ENCODE results near the gene RAPGEF5. TPM values are rescaled to one million over a fixed set of nuclear protein-coding genes. Genes with fewer than 3 reads are reported as not detected.

Gene RAPGEF5
- total RNA-seq, 2 experiments from 2014 or later = 0.42 to 0.63 TPM

GRCh38 chr7:22129166-22129565 is 227.8 kb downstream of the RAPGEF5 start:
- Mint-ChIP-seq H3K4me1 (ENCODE audit: low read depth) (no peaks in the 10 kb centered on the region), H3K9me3 (ENCODE audit: insufficient read depth) (no peaks in the 10 kb centered on the region), H3K27ac (no peak overlapping the region), H3K4me3 (no peak overlapping the region), H3K36me3 (ENCODE audit: low read depth) (no peaks in the 10 kb centered on the region), H3K27me3 (ENCODE audit: low read depth) (peaks cover 12% of the 10 kb centered on the region)
- ATAC-seq = no peak
- no peak for DNase-seq
- CTCF ChIA-PET = no interaction called here
- POLR2A ChIA-PET = no interaction called here

GRCh38 chr7:22128528-22128920 is 228.4 kb downstream of the RAPGEF5 start:
- H3K4me3 Mint-ChIP-seq = no peak overlapping the region
- ChIA-PET CTCF (interaction anchor here (1.7 kb wide), 1 partner anchor 19 kb away, joined by 11 read pairs; no protein-coding TSS in a partner anchor), POLR2A (no interaction called here)
- no peaks in the 10 kb centered on the region for H3K36me3 Mint-ChIP-seq (ENCODE audit: low read depth)
- no peak for DNase-seq
- no peaks in the 10 kb centered on the region for H3K4me1 Mint-ChIP-seq (ENCODE audit: low read depth)
- no peak overlapping the region for H3K27ac Mint-ChIP-seq
- no peak for ATAC-seq
- H3K9me3 Mint-ChIP-seq (ENCODE audit: insufficient read depth) = no peaks in the 10 kb centered on the region
- H3K27me3 Mint-ChIP-seq (ENCODE audit: low read depth) = peaks cover 11% of the 10 kb centered on the region

- no peaks in the 10 kb centered on the region for H3K36me3 Mint-ChIP-seq (ENCODE audit: low read depth)
- DNase-seq (no peak), ATAC-seq (no peak)
- H3K4me1 Mint-ChIP-seq (ENCODE audit: low read depth) = no peaks in the 10 kb centered on the region
- H3K9me3 Mint-ChIP-seq (ENCODE audit: insufficient read depth) = no peaks in the 10 kb centered on the region
- no peak overlapping the region for H3K4me3 Mint-ChIP-seq
- H3K27me3 Mint-ChIP-seq (ENCODE audit: low read depth) = peaks cover 9% of the 10 kb centered on the region
- POLR2A ChIA-PET = no interaction called here
- CTCF ChIA-PET = interaction anchor here (1.7 kb wide), 1 partner anchor 18 kb away, joined by 11 read pairs; no protein-coding TSS in a partner anchor
- no peak overlapping the region for H3K27ac Mint-ChIP-seq
Observed at GRCh38 chr7:22127835-22128527, 229.0 kb downstream of the RAPGEF5 start.

GRCh38 chr7:22125436-22125835 is 231.5 kb downstream of the RAPGEF5 start:
- no peaks in the 10 kb centered on the region for H3K9me3 Mint-ChIP-seq (ENCODE audit: insufficient read depth)
- no peak overlapping the region for H3K27ac Mint-ChIP-seq
- no peaks in the 10 kb centered on the region for H3K36me3 Mint-ChIP-seq (ENCODE audit: low read depth)
- CTCF ChIA-PET = no interaction called here
- no peak overlapping the region for H3K4me3 Mint-ChIP-seq
- DNase-seq = no peak
- peaks cover 12% of the 10 kb centered on the region for H3K27me3 Mint-ChIP-seq (ENCODE audit: low read depth)
- peaks cover 9% of the 10 kb centered on the region for H3K4me1 Mint-ChIP-seq (ENCODE audit: low read depth)
- ATAC-seq = no peak
- POLR2A ChIA-PET = no interaction called here

GRCh38 chr7:22124941-22125340 is 232.0 kb downstream of the RAPGEF5 start:
- DNase-seq = no peak
- ChIA-PET POLR2A (no interaction called here), CTCF (no interaction called here)
- Mint-ChIP-seq H3K4me1 (ENCODE audit: low read depth) (peaks cover 9% of the 10 kb centered on the region), H3K36me3 (ENCODE audit: low read depth) (no peaks in the 10 kb centered on the region), H3K27ac (no peak overlapping the region), H3K27me3 (ENCODE audit: low read depth) (peaks cover 12% of the 10 kb centered on the region), H3K9me3 (ENCODE audit: insufficient read depth) (no peaks in the 10 kb centered on the region), H3K4me3 (no peak overlapping the region)
- ATAC-seq = no peak

- ATAC-seq = no peak
Observed at GRCh38 chr7:22123139-22123538, 233.8 kb downstream of the RAPGEF5 start.

GRCh38 chr7:22121702-22122474 is 235.1 kb downstream of the RAPGEF5 start:
- Mint-ChIP-seq H3K36me3 (ENCODE audit: low read depth) (no peaks in the 10 kb centered on the region), H3K4me3 (no peak overlapping the region), H3K9me3 (ENCODE audit: insufficient read depth) (no peaks in the 10 kb centered on the region), H3K27me3 (ENCODE audit: low read depth) (peaks cover 9% of the 10 kb centered on the region), H3K27ac (no peak overlapping the region), H3K4me1 (ENCODE audit: low read depth) (peaks cover 13% of the 10 kb centered on the region)
- POLR2A ChIA-PET = no interaction called here
- ATAC-seq = no peak
- DNase-seq = peak; percentile 30
- CTCF ChIA-PET = interaction anchor here (0.9 to 1.3 kb wide), 2 partner anchors 11 to 929 kb away, joined by 3 read pairs; no protein-coding TSS in a partner anchor

More at GRCh38 chr7:22123139-22123538, 233.8 kb downstream of the RAPGEF5 start:
- Mint-ChIP-seq H3K27me3 (ENCODE audit: low read depth) (peaks cover 12% of the 10 kb centered on the region), H3K36me3 (ENCODE audit: low read depth) (no peaks in the 10 kb centered on the region), H3K4me3 (no peak overlapping the region), H3K9me3 (ENCODE audit: insufficient read depth) (no peaks in the 10 kb centered on the region), H3K4me1 (ENCODE audit: low read depth) (peaks cover 9% of the 10 kb centered on the region), H3K27ac (no peak overlapping the region)
- DNase-seq = no peak
- ChIA-PET POLR2A (interaction anchor here (0.7 kb wide), 1 partner anchor 117 kb away, joined by 3 read pairs; no protein-coding TSS in a partner anchor), CTCF (no interaction called here)

- peaks cover 8% of the 10 kb centered on the region for H3K27me3 Mint-ChIP-seq (ENCODE audit: low read depth)
- H3K27ac Mint-ChIP-seq = no peak overlapping the region
- no peaks in the 10 kb centered on the region for H3K36me3 Mint-ChIP-seq (ENCODE audit: low read depth)
- DNase-seq (no peak), ATAC-seq (no peak)
- CTCF ChIA-PET = no interaction called here
- POLR2A ChIA-PET = no interaction called here
- no peaks in the 10 kb centered on the region for H3K9me3 Mint-ChIP-seq (ENCODE audit: insufficient read depth)
- H3K4me3 Mint-ChIP-seq = no peak overlapping the region
- H3K4me1 Mint-ChIP-seq (ENCODE audit: low read depth) = peaks cover 17% of the 10 kb centered on the region
Observed at GRCh38 chr7:22120391-22121053, 236.4 kb downstream of the RAPGEF5 start.

- no peaks in the 10 kb centered on the region for H3K9me3 Mint-ChIP-seq (ENCODE audit: insufficient read depth)
- ChIA-PET CTCF (no interaction called here), POLR2A (interaction anchor here (0.6 kb wide), 1 partner anchor 285 kb away, joined by 7 read pairs; no protein-coding TSS in a partner anchor)
- ATAC-seq (no peak), DNase-seq (no peak)
- H3K36me3 Mint-ChIP-seq (ENCODE audit: low read depth) = no peaks in the 10 kb centered on the region
- H3K27me3 Mint-ChIP-seq (ENCODE audit: low read depth) = peaks cover 2% of the 10 kb centered on the region
- no peak overlapping the region for H3K4me3 Mint-ChIP-seq
- no peak overlapping the region for H3K27ac Mint-ChIP-seq
- H3K4me1 Mint-ChIP-seq (ENCODE audit: low read depth) = peaks cover 14% of the 10 kb centered on the region
Observed at GRCh38 chr7:22117222-22117621, 239.7 kb downstream of the RAPGEF5 start.

- Mint-ChIP-seq H3K36me3 (ENCODE audit: low read depth) (no peaks in the 10 kb centered on the region), H3K27me3 (ENCODE audit: low read depth) (peaks cover 2% of the 10 kb centered on the region), H3K4me1 (ENCODE audit: low read depth) (peaks cover 8% of the 10 kb centered on the region), H3K4me3 (no peak overlapping the region), H3K9me3 (ENCODE audit: insufficient read depth) (no peaks in the 10 kb centered on the region), H3K27ac (no peak overlapping the region)
- ChIA-PET POLR2A (no interaction called here), CTCF (no interaction called here)
- ATAC-seq (no peak), DNase-seq (no peak)
Observed at GRCh38 chr7:22116451-22117030, 240.4 kb downstream of the RAPGEF5 start.

- CTCF ChIA-PET = no interaction called here
Observed at GRCh38 chr7:22115689-22116088, 241.3 kb downstream of the RAPGEF5 start.

More at GRCh38 chr7:22115689-22116088, 241.3 kb downstream of the RAPGEF5 start:
- H3K4me3 Mint-ChIP-seq = no peak overlapping the region
- H3K9me3 Mint-ChIP-seq (ENCODE audit: insufficient read depth) = no peaks in the 10 kb centered on the region
- no peak overlapping the region for H3K27ac Mint-ChIP-seq
- DNase-seq (no peak), ATAC-seq (no peak)
- peaks cover 3% of the 10 kb centered on the region for H3K27me3 Mint-ChIP-seq (ENCODE audit: low read depth)
- POLR2A ChIA-PET = no interaction called here
- H3K4me1 Mint-ChIP-seq (ENCODE audit: low read depth) = peaks cover 8% of the 10 kb centered on the region
- no peaks in the 10 kb centered on the region for H3K36me3 Mint-ChIP-seq (ENCODE audit: low read depth)
